HepG2 (cell line): Measurements from ENCODE around the gene LDLRAD4. TPM values are rescaled to one million over a fixed set of nuclear protein-coding genes. Genes with fewer than 3 reads are reported as not detected.

Experiments used
- HNRNPL ChIP-seq: fragments of 200-400 bp; formaldehyde crosslinking; IDR thresholded peaks from 2 replicates; pipeline ENCODE4 v1.6.1; 2017; ENCODE audit warnings: mild to moderate bottlenecking, low read depth, low read length
- KLF12 ChIP-seq: sonication (generic); formaldehyde crosslinking; IDR thresholded peaks from 2 replicates; pipeline ENCODE4 v1.4.0; 2020; ENCODE audit warnings: missing genetic modification reagents, borderline replicate concordance
- KLF6 ChIP-seq: IDR thresholded peaks from 2 replicates; pipeline ENCODE4 v1.8.0; 2016; ENCODE audit warnings: missing biosample characterization, missing genetic modification reagents
- MTA1 ChIP-seq: sonication (generic); formaldehyde crosslinking; IDR thresholded peaks from 2 replicates; pipeline ENCODE4 v1.4.0; 2020; ENCODE audit warnings: missing genetic modification reagents, mild to moderate bottlenecking, borderline replicate concordance
- MYNN ChIP-seq: sonication (generic); formaldehyde crosslinking; IDR thresholded peaks from 2 replicates; pipeline ENCODE4 v1.4.0; 2020; ENCODE audit warnings: mild to moderate bottlenecking, low read depth, missing genetic modification reagents
- PPARG ChIP-seq: conservative IDR thresholded peaks from 2 replicates; pipeline ENCODE4 v1.6.1; 2016; ENCODE audit warnings: missing biosample characterization, missing genetic modification reagents
- RAD21 ChIP-seq: fragments of 450-650 bp; formaldehyde crosslinking; IDR thresholded peaks from 2 replicates; pipeline ENCODE4 v1.5.0; 2020; ENCODE audit warnings: mild to moderate bottlenecking
- ZC3H13 ChIP-seq: sonication (generic); formaldehyde crosslinking; IDR thresholded peaks from 2 replicates; pipeline ENCODE4 v1.8.1; 2023; ENCODE audit warnings: mild to moderate bottlenecking, missing genetic modification reagents, moderate library complexity
- ZNF432 ChIP-seq: sonication (generic); formaldehyde crosslinking; IDR thresholded peaks from 2 replicates; pipeline ENCODE4 v1.5.0; 2020; ENCODE audit warnings: missing genetic modification reagents, mild to moderate bottlenecking, borderline replicate concordance
- polyA plus RNA-seq, 8 experiments: library from polyadenylated mRNA; depleted of rRNA in 3 of 8; stranded (reverse) in 7 of 8; unstranded in 1 of 8; fragments of >200 nt; fragmentation: Illumina TruSeq in 4 of 8; extraction: Trizol in 4 of 8; gene quantifications; 2 replicates each; pipeline versions ENCODE4 v1.2.1 to v1.2.3, GENCODE V29; 2011 to 2016; ENCODE audit warnings: low read depth in 4 of 8, missing spikeins in 1 of 8, mixed read lengths in 1 of 8; ENCODE audit not compliant: insufficient read depth in 1 of 8
- total RNA-seq, 5 experiments: library from RNA; depleted of rRNA; stranded (reverse); fragments of >200 nt; fragmentation: Illumina TruSeq; extraction: Trizol; gene quantifications; 2 replicates each; pipeline ENCODE4 v1.2.3, GENCODE V29; 2016; ENCODE audit warnings: low read depth in 1 of 5
- TF ChIP-seq, protein P1 (sequence below), 2 experiments: sonication (generic) in 1 of 2; formaldehyde crosslinking in 1 of 2; IDR thresholded peaks; 2 replicates each; pipeline versions ENCODE4 v1.6.1 to v1.9.0; 2014 to 2022; ENCODE audit warnings: antibody characterized with exemption in 1 of 2, borderline replicate concordance in 1 of 2, inconsistent platforms in 1 of 2, low read depth in 1 of 2, missing genetic modification reagents in 1 of 2
- TF ChIP-seq, protein P2 (sequence below): sonication (generic); formaldehyde crosslinking; IDR thresholded peaks from 2 replicates; pipeline ENCODE4 v1.9.0; 2022; ENCODE audit warnings: low read depth, missing genetic modification reagents
- TF ChIP-seq, protein P3 (sequence below): sonication (generic); formaldehyde crosslinking; IDR thresholded peaks from 2 replicates; pipeline ENCODE4 v1.4.0; 2020; ENCODE audit warnings: missing genetic modification reagents
- TF ChIP-seq, protein P4 (sequence below): sonication (generic); formaldehyde crosslinking; IDR thresholded peaks from 2 replicates; pipeline ENCODE4 v1.5.0; 2020; ENCODE audit warnings: mild to moderate bottlenecking, missing genetic modification reagents
- TF ChIP-seq, protein P5 (sequence below): IDR thresholded peaks from 2 replicates; pipeline ENCODE4 v1.4.0; 2020; ENCODE audit warnings: mild to moderate bottlenecking, missing genetic modification reagents

Gene LDLRAD4
- total and polyA plus RNA-seq, 2 of the 13 experiments (the other 11 are each of a cell fraction or from before 2014, with no cell fraction given) = 13.6 to 20.9 TPM

DNA sequence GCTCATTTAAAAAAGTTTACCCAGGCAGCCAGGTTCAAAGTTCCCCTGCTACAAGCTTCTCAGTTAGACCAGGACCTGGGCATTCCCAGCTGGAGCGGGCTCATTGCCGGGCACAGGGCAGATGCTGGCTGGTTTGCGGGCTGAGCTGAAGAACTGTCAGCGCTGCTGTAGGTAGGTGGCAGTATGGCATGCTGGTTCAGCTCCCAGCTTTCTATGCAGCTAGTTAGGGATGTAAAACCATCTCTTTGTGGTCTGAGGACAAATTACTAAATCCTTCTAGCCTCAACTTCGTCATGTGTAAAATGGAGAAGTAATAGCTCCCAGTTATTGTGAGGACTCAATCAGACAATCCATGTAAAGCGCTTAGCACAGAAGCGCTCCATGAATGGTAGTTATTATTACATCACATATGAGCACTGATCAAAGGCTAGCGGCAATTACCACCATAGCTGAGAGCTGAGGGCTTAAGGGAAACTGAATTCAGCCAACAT is 2.4 kb upstream of the LDLRAD4 start (continued):
- TF ChIP-seq, protein P1, sequence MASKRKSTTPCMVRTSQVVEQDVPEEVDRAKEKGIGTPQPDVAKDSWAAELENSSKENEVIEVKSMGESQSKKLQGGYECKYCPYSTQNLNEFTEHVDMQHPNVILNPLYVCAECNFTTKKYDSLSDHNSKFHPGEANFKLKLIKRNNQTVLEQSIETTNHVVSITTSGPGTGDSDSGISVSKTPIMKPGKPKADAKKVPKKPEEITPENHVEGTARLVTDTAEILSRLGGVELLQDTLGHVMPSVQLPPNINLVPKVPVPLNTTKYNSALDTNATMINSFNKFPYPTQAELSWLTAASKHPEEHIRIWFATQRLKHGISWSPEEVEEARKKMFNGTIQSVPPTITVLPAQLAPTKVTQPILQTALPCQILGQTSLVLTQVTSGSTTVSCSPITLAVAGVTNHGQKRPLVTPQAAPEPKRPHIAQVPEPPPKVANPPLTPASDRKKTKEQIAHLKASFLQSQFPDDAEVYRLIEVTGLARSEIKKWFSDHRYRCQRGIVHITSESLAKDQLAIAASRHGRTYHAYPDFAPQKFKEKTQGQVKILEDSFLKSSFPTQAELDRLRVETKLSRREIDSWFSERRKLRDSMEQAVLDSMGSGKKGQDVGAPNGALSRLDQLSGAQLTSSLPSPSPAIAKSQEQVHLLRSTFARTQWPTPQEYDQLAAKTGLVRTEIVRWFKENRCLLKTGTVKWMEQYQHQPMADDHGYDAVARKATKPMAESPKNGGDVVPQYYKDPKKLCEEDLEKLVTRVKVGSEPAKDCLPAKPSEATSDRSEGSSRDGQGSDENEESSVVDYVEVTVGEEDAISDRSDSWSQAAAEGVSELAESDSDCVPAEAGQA (IDR thresholded peaks at IDR 0.05; ENCODE audit: low read depth) = no peak
- TF ChIP-seq, protein P1 (CRISPR knock-in tag; IDR thresholded peaks at IDR 0.05; ENCODE audit: borderline replicate concordance) = no peak
- TF ChIP-seq KLF6 (CRISPR knock-in tag) (no peak), MYNN (CRISPR knock-in tag) (no peak), MTA1 (CRISPR knock-in tag) (no peak), ZNF432 (CRISPR knock-in tag) (no peak), ZC3H13 (CRISPR knock-in tag) (no peak), HNRNPL (0 out of 2 replicates have a peak, but pooled peaks have one; percentile 73), KLF12 (no peak), PPARG (CRISPR knock-in tag) (no peak), RAD21 (CRISPR knock-in tag) (peak; percentile 78)
- TF ChIP-seq, protein P2, sequence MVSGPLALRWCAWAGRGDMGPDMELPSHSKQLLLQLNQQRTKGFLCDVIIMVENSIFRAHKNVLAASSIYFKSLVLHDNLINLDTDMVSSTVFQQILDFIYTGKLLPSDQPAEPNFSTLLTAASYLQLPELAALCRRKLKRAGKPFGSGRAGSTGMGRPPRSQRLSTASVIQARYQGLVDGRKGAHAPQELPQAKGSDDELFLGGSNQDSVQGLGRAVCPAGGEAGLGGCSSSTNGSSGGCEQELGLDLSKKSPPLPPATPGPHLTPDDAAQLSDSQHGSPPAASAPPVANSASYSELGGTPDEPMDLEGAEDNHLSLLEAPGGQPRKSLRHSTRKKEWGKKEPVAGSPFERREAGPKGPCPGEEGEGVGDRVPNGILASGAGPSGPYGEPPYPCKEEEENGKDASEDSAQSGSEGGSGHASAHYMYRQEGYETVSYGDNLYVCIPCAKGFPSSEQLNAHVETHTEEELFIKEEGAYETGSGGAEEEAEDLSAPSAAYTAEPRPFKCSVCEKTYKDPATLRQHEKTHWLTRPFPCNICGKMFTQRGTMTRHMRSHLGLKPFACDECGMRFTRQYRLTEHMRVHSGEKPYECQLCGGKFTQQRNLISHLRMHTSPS (CRISPR knock-in tag) = peak; percentile 78; the same call in 1 of the 2 replicates
- TF ChIP-seq, protein P3, sequence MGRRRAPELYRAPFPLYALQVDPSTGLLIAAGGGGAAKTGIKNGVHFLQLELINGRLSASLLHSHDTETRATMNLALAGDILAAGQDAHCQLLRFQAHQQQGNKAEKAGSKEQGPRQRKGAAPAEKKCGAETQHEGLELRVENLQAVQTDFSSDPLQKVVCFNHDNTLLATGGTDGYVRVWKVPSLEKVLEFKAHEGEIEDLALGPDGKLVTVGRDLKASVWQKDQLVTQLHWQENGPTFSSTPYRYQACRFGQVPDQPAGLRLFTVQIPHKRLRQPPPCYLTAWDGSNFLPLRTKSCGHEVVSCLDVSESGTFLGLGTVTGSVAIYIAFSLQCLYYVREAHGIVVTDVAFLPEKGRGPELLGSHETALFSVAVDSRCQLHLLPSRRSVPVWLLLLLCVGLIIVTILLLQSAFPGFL = no peak
- TF ChIP-seq, protein P4, sequence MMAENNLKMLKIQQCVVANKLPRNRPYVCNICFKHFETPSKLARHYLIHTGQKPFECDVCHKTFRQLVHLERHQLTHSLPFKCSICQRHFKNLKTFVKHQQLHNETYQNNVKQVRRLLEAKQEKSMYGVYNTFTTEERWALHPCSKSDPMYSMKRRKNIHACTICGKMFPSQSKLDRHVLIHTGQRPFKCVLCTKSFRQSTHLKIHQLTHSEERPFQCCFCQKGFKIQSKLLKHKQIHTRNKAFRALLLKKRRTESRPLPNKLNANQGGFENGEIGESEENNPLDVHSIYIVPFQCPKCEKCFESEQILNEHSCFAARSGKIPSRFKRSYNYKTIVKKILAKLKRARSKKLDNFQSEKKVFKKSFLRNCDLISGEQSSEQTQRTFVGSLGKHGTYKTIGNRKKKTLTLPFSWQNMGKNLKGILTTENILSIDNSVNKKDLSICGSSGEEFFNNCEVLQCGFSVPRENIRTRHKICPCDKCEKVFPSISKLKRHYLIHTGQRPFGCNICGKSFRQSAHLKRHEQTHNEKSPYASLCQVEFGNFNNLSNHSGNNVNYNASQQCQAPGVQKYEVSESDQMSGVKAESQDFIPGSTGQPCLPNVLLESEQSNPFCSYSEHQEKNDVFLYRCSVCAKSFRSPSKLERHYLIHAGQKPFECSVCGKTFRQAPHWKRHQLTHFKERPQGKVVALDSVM = no peak
- TF ChIP-seq, protein P5, sequence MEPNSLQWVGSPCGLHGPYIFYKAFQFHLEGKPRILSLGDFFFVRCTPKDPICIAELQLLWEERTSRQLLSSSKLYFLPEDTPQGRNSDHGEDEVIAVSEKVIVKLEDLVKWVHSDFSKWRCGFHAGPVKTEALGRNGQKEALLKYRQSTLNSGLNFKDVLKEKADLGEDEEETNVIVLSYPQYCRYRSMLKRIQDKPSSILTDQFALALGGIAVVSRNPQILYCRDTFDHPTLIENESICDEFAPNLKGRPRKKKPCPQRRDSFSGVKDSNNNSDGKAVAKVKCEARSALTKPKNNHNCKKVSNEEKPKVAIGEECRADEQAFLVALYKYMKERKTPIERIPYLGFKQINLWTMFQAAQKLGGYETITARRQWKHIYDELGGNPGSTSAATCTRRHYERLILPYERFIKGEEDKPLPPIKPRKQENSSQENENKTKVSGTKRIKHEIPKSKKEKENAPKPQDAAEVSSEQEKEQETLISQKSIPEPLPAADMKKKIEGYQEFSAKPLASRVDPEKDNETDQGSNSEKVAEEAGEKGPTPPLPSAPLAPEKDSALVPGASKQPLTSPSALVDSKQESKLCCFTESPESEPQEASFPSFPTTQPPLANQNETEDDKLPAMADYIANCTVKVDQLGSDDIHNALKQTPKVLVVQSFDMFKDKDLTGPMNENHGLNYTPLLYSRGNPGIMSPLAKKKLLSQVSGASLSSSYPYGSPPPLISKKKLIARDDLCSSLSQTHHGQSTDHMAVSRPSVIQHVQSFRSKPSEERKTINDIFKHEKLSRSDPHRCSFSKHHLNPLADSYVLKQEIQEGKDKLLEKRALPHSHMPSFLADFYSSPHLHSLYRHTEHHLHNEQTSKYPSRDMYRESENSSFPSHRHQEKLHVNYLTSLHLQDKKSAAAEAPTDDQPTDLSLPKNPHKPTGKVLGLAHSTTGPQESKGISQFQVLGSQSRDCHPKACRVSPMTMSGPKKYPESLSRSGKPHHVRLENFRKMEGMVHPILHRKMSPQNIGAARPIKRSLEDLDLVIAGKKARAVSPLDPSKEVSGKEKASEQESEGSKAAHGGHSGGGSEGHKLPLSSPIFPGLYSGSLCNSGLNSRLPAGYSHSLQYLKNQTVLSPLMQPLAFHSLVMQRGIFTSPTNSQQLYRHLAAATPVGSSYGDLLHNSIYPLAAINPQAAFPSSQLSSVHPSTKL (CRISPR knock-in tag) = 0 out of 2 replicates have a peak, but pooled peaks have one; percentile 29
